HG03469 (cell line): Measurements from ENCODE around the gene KEAP1.

Experiments
- ATAC-seq: cut with Tn5 transposase; IDR thresholded peaks from one replicate; pipeline ENCODE4 v1.9.1; 2021; ENCODE audit warnings: mild to moderate bottlenecking, moderate library complexity, moderate number of reproducible peaks; ENCODE audit not compliant: unreplicated experiment

Gene KEAP1

DNA sequence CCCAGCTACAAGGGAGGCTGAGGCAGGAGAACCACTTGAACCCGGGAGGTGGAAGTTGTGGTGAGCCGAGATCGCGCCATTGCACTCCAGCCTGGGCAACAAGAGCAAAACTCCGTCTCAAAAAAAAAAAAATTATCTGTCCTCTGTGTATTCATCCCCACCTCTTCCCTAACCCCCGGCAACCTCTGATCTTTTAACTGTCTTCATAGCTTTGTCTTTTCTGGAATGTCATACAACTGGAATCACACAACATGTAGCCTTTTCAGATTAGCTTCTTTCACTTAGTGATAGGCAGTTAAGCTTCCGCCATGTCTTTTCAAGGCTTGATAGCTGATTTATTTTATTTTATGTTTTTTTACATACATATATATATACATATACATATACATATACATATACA, 22.5 kb upstream of the KEAP1 start:
- no peak for ATAC-seq

DNA sequence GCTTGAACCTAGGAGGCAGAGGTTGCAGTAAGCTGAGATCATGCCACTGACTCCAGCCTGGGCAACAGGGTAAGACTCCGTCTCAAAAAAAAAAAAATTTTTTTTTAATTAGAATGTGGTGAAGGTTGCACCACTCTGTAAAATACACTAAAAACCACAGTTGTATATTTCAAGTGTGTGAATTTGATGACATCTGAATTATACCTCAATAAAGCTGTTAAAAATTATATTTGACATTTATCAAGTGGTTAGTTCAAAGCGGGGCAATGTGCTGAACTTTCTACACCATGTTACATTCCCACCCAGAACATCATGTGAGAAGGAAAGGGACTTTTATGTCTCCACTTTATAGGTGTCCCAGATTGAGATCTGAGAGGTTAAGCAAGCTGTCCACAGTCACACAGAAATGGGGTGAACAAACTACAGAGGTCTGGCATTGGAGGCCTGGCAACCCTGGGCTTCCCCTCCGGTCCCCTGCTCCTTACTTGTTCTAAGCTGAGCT, 20.0 kb upstream of the KEAP1 start:
- no peak for ATAC-seq

DNA sequence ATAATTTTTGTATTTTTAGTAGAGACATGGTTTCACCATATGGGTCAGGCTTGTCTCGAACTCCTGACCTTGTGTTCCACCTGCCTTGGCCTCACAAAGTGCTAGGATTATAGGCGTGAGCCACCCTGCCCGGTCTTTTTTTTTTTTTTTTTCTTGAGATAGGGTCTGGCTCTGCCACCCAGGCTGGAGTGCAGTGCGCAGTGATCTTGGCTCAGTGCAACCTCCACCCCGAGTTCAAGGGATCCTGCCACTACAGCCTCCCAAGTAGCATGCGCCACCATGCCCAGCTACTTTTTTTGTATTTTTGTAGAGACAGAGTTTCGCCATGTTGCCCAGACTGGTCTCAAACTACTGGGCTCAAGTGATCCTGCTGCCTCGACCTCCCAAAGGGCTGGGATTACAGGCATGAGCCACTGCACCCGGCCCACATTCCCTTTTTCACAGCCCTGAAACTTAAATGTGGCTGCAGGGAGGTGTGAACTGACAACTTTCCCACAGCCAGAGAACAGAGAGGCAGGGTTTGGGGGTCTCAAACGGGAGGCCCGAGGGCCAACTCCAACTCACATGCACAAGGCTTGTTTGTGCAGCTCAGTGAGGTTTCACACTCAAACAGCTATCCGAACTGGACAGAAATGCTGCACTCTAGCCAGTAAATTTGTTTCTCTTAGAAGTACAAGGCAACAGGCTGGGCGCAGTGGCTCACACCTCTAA, 18.5 kb upstream of the KEAP1 start:
- no peak for ATAC-seq

DNA sequence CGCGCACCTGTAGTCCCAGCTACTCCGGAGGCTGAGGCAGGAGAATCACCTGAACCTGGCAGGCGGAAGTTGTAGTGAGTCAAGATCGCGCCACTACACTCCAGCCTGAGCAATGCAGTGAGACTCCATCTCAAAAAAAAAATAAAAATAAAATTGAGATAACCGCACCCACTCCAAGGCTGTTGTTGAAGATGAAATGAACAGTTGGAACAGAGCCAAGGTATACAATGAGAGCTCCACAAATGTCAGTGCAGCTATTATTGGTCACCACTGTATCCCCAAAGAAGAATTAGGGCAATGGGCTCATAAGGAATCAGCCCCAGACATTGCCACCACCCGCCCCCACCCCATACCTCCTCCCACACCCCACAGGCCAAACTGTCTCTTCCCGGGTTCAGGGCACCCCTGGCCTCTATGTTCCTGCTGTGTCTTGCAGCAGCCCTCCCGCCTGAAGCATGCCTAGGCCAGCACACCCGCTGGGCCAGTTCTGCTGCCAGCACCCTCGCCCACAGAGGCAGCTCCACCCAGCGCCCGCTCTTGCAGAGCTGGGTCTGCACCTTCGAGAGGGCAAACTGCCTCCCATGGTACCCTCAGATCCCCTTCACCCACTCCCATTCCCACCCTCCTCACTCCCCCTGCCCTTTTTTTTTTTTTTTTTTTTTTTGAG, 17.6 kb upstream of the KEAP1 start:
- no peak for ATAC-seq

DNA sequence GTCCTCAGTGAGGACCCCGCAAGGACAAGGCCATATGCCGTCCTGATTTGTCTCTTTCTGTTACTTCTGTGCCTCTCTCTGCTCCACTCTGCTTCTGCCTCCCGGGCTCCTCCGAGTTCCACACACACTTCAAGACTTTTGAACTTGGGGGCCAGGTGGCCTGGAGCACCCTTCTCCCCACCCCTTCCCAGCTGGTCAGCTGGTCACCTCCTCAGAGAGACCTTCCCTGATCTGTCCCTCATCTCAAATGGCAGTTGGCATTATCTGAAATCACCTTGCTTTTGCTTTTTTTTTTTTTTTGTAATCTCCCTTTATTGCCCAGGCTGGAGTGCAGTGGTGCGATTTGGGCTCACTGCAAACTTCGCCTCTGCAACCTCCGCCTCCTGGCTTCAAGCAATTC, 16.3 kb upstream of the KEAP1 start:
- no peak for ATAC-seq

DNA sequence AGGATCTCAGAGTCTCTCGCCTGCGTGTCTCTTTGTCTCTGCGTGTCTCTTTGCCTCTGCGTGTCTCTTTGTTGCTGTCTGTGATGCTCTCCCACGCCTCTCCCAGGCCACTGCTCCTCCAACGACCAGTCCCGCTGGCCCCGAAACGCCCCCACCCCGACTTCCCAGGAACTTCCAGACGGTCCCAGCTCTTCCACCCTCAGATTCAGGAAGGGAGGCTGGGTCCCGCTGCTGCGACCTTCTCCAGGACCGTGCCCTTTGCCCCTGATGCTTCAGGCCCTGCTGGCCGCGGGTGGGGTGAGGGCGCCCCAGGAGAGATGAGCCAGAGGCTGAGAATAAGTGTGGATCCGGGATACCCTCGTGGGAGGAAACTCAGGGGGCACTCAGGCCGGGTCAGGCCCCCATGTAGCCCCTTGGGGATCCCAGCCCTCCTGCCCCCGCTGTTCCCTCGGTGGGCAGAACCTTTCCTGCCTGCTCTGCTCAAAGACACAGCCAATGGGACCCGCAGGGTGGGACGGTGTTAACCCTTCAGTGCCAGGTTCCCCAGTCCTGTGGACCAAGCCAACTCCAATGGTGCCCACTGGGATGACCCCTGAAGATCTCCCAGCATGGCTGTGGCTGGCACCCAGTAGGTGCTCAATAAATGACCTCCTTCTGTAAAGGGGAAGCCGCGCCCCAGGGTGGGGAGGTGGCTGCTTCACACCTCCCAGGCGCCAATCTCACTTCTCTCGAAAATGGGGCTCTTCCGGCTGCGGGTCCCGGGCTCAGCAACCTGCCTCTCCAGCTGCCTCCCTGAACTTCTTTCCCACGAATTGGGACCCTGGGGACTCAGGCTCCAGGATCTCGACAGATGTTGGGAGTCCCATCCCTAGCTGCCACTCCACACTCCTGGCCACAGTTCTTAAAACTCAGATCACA, 15.5 kb upstream of the KEAP1 start:
- ATAC-seq: no peak

DNA sequence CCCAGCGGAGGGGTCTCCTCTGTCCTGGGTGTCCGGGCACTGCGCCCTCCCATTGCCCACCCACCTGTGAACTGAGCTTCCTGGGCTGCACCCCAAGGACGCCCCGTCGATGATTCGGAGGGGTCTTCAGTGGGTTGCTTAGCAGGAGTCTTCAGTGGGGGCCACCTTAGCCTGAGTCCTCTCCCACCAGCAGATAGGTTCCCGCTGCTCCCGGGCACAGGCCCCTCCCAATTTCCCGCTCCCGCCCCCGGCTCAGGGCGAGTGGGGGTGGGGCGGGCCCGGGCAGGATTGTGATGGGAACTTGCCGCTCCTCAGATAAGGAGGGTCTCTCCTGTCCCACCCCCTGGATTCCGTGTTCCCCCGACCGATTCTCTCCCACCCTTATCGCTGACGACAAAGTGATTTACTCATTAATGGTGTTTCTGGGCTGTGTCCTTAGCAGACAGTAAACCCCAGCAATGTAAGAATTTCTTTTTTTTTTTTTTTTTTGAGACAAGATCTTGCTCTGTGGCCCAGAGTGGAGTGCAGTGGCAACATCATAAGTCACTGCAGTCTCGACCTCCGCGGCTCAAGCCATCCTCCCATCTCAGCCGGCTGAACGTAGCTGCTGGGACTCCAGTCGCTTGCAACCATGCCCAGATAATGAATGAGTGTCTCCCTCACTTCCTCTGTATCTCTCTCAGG, 14.7 kb upstream of the KEAP1 start:
- no peak for ATAC-seq

DNA sequence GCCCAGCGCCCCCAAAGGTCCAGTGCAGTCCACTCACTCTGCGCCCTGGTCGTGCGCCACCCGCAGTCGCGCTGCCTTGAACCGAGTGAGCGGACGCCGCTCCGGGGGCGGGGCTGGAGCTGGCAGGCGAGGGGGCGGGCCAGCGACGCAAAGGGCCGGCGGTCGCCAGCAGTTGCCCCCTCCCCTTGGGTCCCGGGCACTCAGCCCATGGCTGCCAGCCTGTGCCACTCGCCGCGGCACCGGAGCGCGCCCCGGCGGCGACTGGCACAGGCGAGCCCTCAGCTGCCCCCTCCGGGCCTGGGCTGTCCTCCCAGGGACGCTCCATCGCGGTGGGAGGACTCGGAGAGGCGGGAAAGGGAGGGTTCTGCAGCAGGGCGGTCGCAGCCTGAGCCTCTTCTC, 14.2 kb upstream of the KEAP1 start, which contains the start of gene S1PR5:
TSS of gene S1PR5 (minus strand) at position 87 of the 399 bp plus-strand sequence. CDS start 2,436 bp downstream, outside the sequence.
- no peak for ATAC-seq

DNA sequence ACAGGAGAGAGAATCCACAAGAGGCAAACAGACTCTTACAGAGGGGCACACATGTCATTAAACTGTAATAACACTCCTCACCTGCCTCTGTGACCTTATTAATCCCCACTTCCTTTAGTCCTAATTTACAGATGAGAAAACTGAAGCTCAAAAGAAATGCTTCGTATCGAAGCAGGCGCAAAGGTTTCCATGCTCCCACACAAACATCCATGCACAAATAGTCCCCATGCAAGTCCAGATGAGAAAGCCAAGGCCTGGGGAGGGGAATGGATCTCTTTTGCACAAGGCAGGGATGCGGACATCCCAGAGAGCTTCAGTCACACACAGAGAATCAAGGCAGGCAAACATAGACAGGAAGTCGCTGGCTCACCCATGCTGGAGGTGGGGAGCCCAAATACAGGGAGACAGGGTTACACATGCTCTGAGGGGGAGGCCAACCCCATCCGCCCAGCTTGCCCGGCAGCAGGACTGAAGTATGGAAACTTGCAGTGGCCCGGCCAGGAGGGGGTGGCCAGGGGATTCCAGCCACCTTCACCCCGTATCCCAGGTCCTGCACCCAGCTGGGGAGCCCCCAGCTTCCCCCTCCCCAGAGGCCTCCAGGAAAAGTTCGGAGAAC, 13.6 kb upstream of the KEAP1 start:
- ATAC-seq: no peak

DNA sequence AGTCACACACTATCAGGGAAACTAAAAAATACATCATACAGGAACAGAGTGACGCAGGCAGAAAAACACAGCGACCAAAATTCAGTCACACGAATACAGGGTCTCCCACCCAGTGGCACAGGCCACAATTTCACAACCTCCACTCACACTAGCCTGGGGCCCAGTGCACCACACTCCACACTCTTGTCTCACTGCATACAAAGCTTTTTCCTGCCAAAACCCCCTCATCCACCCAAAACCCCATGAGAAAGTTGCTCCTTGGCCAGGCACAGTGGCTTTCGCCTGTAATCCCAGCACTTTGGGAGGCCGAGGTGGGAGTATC, 12.9 kb upstream of the KEAP1 start:
- no peak for ATAC-seq

DNA sequence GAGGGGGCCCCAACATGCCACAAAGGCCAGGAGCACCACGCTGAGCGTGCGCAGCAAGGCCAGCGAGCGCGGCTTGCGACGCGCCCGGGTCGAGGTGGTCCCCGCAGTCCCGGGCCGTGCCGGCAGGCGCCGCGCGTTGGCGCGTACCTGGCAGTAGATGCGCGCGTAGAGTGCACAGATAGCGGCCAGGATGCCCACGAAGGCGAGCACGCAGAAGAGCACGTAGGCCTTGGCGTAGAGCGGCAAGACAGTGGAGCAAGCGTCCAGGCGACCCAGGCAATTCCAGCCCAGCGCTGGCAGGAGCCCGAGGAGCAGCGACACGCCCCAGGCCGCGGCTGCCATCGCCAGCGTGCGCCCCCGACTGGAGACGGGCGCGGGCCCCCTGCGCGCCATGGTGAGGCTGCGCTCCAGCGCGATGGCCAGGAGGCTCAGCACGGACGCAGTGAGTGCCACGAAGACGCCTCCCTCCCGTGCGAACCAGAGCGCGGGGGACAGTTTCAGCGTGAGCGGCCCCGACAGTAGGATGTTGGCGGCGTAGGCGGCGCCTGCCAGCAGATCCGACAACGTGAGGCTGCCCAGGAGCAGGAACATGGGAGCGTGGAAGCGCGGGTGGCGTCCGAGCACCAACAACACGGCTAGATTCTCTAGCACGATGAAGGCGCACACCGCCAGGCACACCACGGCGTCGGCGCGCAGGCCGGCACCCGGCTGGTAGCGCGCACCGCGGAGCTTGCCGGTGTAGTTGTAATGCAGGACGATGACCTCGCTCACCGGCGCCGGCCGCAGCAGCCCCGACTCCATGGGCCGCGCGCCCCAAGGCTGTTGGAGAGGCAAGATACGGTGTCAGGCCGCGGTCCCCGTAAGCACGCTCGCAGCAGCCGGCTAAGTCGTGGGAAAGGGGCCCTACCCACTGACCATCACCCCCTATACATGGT, 11.3 kb upstream of the KEAP1 start:
- ATAC-seq: no peak

DNA sequence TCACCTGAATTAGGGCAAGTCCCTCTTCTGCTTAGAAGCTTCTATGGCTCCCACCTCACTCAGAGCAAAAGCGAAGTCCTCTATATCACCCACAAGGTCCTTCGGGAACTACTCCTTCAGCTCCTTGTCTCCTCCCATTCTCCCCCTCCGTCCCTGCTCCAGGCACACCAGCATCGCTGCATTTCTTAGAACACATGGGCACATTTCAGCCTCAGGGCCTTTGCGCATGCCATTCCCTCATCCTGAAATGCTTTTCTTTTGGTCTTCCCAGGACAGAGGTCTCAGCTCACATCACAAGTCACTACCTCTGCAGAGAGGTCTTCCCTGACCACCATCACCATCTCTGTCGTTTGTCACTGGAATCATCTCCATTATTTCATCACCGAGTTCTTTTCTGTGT, 10.1 kb upstream of the KEAP1 start:
- ATAC-seq: no peak

DNA sequence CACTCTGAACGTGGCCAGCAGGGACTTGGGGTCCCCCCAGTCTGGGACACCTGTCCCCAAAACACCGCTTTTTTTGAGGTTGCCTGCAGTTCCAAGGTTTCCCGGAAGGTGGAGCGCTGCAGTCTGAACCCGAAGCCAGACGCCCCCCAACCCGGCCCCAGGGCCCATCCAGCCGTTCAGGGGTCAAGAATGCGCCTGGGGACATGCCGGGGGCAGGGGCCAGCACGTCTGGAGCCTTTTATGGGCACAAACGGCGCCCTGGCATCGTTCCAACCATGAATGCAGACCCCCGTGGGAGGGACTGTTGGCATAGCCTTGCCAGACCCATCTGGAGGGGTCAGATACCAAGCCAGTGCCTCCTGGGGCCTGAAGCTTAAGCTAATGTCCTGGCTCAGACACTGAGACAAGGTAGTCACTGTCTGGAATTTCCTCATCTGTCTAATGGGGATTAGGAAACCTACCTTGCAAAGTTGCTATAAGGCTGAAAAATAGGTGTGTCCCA, 7.2 kb upstream of the KEAP1 start:
- ATAC-seq: no peak

DNA sequence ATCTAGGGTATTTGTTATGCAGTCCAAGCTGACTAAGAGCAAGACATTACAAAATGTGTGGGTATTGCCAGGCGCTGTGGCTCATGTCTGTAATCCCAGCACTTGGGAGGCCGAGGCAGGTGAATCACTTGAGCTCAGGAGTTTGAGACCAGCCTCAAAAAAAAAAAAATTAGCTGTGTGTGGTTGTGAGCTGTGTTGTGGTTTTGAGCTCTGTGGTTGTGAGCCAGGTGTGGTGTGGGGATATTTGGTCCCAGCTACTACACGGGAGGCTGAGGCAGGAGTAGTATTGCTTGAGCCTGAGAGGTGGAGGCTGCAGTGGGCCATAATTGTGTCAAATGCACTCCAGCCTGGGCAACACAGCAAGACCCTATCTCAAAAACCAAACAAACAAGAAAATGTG, 5.6 kb upstream of the KEAP1 start:
- no peak for ATAC-seq

DNA sequence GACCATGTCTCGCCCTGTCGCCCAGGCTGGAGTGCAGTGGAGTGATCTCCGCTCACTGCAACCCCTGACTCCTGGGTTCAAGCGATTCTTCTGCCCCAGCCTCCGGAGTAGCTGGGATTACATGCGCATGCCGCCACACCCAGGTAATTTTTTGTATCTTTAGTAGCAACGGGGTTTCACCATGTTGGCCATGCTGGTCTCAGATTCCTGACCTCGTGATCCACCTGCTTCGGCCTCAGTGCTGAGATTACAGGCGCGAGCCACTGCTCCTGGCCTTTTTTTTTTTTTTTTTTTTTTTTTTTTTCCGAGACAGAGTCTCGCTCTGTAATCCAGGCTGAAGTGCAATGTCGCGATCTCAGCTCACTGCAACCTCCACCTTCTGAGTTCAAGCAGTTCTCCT, 4.9 kb upstream of the KEAP1 start:
- ATAC-seq: no peak

DNA sequence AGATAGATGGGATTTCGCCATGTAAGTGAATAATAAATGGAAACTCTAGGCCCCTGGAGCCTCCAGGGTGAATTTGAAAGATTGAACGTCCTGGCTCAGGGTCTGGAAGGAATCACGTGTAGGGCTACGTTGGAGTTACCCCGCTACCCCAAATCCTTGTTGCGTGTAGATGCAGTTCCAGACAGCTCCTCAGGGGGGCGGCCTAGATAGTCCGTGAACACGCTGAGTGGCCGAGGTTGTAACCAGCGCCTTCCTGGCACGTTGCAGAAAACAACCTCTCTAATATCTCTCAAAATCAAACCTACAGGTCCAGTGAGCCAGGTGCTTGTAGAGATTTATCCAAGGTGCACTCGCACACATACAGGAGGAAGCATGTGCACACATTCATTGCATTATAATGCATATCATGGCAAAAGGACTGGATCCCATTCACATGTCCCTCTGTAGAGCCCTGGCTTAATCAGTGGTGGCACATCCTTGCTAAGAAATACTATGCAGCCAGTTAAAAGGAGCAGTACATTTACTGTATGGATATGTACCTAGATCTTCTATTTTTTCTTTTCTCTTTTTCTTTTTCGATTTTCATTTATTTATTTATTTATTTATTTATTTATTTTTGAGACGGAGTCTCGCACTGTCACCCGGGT, 2.5 kb upstream of the KEAP1 start:
- no peak for ATAC-seq

DNA sequence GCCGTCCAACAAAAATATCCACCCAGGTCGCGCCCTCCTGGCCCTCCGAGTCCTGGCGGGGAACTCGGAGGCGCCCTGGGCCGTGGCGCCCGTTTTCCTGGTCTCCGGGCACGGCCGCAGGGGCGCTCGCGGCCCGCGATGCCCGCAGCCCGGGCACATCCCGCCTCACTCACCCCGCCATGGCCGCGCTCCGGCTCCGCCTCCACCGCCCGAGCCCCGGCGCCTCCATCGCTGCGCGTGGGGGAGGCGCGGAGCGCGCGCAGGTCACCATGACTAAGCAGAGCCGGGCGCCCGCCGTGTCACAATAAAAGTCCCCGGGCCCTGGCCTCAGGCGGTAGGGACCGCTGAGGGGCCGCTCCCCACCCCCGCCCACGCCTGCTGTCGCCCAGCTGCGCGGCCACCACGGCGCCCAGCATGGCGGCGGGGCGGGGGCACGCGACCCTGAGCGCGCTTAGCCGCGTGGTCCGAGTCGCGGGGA, 593 bp downstream of the KEAP1 start:
- peak; percentile 66 for ATAC-seq

DNA sequence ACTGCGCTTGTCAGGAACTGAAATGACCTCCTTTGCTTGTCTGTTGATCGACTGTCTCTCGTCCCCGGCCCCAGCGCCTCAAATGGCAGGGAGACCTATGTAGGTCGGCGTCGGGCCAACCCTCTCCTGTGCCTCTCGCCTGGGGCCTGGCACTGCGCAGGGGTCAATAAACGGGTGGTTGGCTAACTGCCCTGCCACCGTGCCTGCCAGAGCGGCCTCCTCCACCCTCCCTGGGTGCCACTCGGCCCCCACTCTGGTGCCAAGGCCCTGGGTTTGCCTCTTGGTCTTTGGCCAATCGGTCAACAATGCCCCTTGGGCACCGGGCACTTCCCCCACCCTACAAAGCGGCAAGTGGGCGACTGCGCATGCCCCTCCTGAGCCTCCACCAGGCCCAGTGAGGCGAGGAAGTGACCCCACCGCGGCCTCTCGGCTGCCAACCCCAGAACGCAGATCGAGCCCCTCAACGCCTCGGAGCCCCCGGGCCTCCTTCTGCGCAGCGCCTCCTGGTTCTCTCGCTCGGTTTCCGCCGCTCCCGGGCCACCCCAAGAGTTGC, 1.1 kb downstream of the KEAP1 start:
- peak; percentile 17 for ATAC-seq
